Lower lobe of right lung (tissue), 2 donors: Measurements from ENCODE around the gene ARTN. TPM values are rescaled to one million over a fixed set of nuclear protein-coding genes. Genes with fewer than 3 reads are reported as not detected.

ENCODE experiments used
- ATAC-seq, 2 donors: fragments of 200-7000 bp; cut with Tn5 transposase; one replicate each; pipeline ENCODE4 v1.9.1; 2020 to 2022; ENCODE audit warnings: mild to moderate bottlenecking in 2 of 2, moderate library complexity in 2 of 2
- DNase-seq: peaks from one replicate; pipeline ENCODE4 v3.0.0-alpha.2; 2020
- H3K27ac ChIP-seq: fragments of 200-600 bp; one replicate; pipeline ENCODE4 v1.8.0; 2022
- H3K27me3 ChIP-seq: fragments of 200-600 bp; one replicate; pipeline ENCODE4 v1.8.0; 2022; ENCODE audit warnings: low read depth
- H3K36me3 ChIP-seq: fragments of 200-600 bp; one replicate; pipeline ENCODE4 v1.8.0; 2022; ENCODE audit warnings: mild to moderate bottlenecking
- H3K4me1 ChIP-seq: fragments of 200-600 bp; one replicate; pipeline ENCODE4 v1.8.0; 2022
- H3K4me3 ChIP-seq: fragments of 200-600 bp; one replicate; pipeline ENCODE4 v1.8.0; 2022; ENCODE audit warnings: mild to moderate bottlenecking
- H3K9me3 ChIP-seq: fragments of 200-600 bp; one replicate; pipeline ENCODE4 v1.8.0; 2022
- intact Hi-C: fragments of 100-400 bp; cut with DNase I; formaldehyde crosslinking; loops from one replicate; pipeline ENCODE4 v1.11.0; 2022
- total RNA-seq: library from RNA; stranded (reverse); fragmentation: NEBNext Ultra II Directional; extraction: Animal tissue kit (Norgen Biotek cat#: 25700); gene quantifications from one replicate; pipeline ENCODE4 v1.2.1, GENCODE V29; 2021
- TF ChIP-seq, protein P1 (sequence below): fragments of 200-600 bp; IDR thresholded peaks from one replicate; pipeline ENCODE4 v1.8.0; 2022; ENCODE audit warnings: antibody characterized with exemption, mild to moderate bottlenecking
- donor health status: DM: no; HTN: yes; CAD: no; lungs with severe emphysema.

The ARTN gene
- total RNA-seq, 1 donor from 2014 or later, result 0.27 TPM

DNA sequence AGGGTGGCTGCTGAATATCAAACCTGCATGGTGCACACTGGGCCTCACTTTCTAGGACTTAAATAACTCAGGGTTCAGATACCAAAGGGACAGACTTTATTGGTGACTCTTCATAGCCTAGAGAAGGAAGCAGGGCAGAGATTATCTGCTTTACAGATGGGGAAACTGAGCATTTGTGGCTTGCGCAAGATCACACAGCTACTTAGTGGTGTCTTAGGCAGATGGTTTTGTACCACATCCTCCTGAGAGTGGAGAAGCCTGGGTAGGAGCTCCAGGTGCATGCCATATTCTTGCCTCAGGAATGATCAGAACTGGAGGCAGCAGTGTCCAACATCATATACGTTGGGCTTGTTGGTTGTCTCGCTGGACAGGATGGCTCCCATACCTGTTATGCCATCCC lies 29.4 kb downstream of the ARTN start:
- TF ChIP-seq, protein P1, sequence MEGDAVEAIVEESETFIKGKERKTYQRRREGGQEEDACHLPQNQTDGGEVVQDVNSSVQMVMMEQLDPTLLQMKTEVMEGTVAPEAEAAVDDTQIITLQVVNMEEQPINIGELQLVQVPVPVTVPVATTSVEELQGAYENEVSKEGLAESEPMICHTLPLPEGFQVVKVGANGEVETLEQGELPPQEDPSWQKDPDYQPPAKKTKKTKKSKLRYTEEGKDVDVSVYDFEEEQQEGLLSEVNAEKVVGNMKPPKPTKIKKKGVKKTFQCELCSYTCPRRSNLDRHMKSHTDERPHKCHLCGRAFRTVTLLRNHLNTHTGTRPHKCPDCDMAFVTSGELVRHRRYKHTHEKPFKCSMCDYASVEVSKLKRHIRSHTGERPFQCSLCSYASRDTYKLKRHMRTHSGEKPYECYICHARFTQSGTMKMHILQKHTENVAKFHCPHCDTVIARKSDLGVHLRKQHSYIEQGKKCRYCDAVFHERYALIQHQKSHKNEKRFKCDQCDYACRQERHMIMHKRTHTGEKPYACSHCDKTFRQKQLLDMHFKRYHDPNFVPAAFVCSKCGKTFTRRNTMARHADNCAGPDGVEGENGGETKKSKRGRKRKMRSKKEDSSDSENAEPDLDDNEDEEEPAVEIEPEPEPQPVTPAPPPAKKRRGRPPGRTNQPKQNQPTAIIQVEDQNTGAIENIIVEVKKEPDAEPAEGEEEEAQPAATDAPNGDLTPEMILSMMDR, result no peak
- H3K36me3 ChIP-seq, result peaks cover 78% of the 10 kb centered on the region
- no peaks in the 10 kb centered on the region for H3K4me1 ChIP-seq
- no peaks in the 10 kb centered on the region for H3K27me3 ChIP-seq
- H3K27ac ChIP-seq, result no peak overlapping the region
- no peak for ATAC-seq
- intact Hi-C loops, result no loop called here
- no peaks in the 10 kb centered on the region for H3K9me3 ChIP-seq
- peak; percentile 1 for DNase-seq
- H3K4me3 ChIP-seq, result no peak overlapping the region

DNA sequence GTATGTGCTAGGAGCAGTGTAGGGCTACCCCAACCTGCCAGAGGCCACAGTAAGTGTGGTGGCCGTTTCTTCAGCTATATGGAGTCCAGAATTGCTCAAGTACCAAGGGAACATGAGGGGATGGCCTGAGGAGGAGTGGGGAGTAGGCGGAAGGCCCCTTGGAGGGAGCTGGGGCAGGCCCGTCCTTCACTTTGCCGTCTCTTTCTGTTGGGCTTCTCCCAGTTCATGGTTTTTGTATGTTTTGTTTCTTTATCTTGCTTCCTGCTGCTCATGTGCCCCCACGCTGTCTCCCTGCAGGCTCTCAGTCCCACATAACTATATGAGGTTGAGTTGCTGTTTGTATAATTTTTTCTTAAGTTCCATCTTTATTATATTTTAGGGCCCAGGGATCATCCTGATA lies 30.3 kb downstream of the ARTN start:
- TF ChIP-seq, protein P1, result no peak
- DNase-seq (peak; percentile 6), ATAC-seq (no peak)
- no peak overlapping the region for H3K4me3 ChIP-seq
- H3K27me3 ChIP-seq, result no peaks in the 10 kb centered on the region
- peaks cover 69% of the 10 kb centered on the region for H3K36me3 ChIP-seq
- H3K4me1 ChIP-seq, result no peaks in the 10 kb centered on the region
- H3K27ac ChIP-seq, result no peak overlapping the region
- H3K9me3 ChIP-seq, result no peaks in the 10 kb centered on the region
- intact Hi-C loops, result no loop called here

DNA sequence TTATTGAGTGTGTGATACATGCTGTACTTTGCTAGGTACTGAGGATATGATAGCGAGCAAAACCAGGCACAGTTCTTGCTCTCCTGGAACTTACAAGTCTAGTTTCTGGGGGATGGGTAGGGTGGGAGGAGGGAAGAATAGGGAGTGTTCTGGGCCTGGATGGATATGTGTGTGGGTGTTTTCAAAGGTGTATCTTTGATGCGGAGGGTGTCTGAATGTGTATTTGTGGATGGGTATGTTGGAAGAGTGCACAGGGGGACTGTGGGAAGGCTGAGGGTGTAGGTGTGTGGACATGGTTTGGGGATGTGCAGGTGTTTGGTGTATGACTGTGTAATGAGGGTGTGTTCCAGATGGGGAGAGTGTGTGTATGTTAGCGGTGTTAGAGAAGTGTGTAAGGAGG lies 31.7 kb downstream of the ARTN start:
- Histone ChIP-seq H3K4me3 (no peak overlapping the region), H3K36me3 (peaks cover 56% of the 10 kb centered on the region), H3K27me3 (no peaks in the 10 kb centered on the region), H3K27ac (no peak overlapping the region), H3K4me1 (peaks cover 8% of the 10 kb centered on the region), H3K9me3 (no peaks in the 10 kb centered on the region)
- intact Hi-C loops, result no loop called here
- no peak for DNase-seq
- no peak for ATAC-seq
- TF ChIP-seq, protein P1, result no peak

DNA sequence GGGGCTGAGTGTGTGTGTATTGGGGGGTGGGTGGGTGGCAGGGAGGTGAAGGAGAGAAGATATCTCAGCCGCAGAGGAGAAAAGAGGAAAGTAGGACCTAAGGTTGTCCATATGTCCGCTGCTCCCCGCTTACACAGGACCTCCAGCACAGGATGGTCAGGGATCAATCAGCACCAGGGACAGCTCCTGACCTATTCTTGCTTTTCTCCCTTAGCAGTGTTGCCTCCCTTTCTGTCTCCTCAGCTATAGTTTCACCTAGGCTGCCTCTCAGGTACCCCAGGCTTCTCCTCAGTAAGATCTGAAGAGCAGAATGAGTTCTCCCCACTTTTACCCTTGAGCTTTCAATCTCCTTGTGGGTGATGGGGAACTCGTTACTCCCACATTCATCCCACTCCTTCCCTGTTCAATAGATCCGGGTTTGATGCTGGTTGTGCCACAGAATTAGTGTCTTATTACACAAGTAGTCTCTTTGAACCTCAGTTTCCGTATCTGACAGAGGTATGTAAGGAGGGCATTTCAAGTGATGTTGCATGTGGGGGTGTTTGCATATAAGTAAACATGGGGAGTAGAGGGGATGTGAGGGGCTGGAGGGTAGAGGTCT lies 34.8 kb downstream of the ARTN start:
- H3K36me3 ChIP-seq, result peaks cover 42% of the 10 kb centered on the region
- no peak overlapping the region for H3K4me3 ChIP-seq
- H3K27me3 ChIP-seq, result no peaks in the 10 kb centered on the region
- no peaks in the 10 kb centered on the region for H3K9me3 ChIP-seq
- TF ChIP-seq, protein P1, result no peak
- no peak for ATAC-seq
- intact Hi-C loops, result no loop called here
- no peak overlapping the region for H3K27ac ChIP-seq
- DNase-seq, result no peak
- peaks cover 20% of the 10 kb centered on the region for H3K4me1 ChIP-seq

DNA sequence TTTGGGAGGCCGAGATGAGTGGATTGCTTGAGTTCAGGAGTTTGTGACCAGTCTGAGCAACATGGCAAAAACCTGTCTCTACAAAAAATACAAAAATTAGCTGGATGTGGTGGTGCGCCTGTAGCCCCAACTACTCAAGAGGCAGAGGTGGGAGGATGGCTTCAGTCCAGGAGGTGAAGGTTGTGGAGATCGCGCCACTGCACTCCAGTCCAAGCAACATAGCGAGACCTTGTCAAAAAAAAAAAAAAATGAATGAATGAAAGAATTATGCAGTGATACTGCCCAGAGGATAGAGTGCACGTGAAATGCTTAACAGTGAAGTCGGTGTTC lies 35.8 kb downstream of the ARTN start:
- no peak overlapping the region for H3K27ac ChIP-seq
- H3K9me3 ChIP-seq, result no peaks in the 10 kb centered on the region
- peak overlapping the region; percentile 97 for H3K4me3 ChIP-seq
- DNase-seq (no peak), ATAC-seq (no peak)
- intact Hi-C loops, result no loop called here
- peaks cover 37% of the 10 kb centered on the region for H3K36me3 ChIP-seq
- H3K27me3 ChIP-seq, result no peaks in the 10 kb centered on the region
- TF ChIP-seq, protein P1, result no peak
- peaks cover 26% of the 10 kb centered on the region for H3K4me1 ChIP-seq
